GM19372 (cell line): ENCODE data around the gene ZNF493.

ENCODE experiments used
- ATAC-seq: cut with Tn5 transposase; IDR thresholded peaks from one replicate; pipeline ENCODE4 v1.9.1; 2021; ENCODE audit warnings: mild to moderate bottlenecking, low read depth, moderate library complexity; ENCODE audit not compliant: unreplicated experiment

ZNF493 gene

DNA sequence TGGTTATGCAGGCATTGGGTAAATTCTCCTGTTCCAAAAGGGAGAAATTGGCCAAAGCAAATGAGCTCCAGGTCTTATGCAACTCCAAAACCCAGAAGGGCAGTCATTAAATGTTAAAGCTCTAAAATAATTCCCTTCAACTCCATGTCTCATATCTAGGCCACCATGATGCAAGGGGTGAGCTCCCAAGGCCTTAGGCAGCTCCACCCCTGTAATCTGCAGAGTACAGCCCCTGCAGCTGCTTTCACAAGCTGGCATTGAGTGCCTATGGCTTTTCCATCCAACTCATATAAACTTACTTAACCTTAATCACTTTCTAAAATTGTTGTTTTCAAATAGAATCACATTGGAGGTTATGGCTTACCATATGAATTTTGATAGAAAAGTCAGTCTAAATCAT is 63.8 kb downstream of the ZNF493 start:
- no peak for ATAC-seq

DNA sequence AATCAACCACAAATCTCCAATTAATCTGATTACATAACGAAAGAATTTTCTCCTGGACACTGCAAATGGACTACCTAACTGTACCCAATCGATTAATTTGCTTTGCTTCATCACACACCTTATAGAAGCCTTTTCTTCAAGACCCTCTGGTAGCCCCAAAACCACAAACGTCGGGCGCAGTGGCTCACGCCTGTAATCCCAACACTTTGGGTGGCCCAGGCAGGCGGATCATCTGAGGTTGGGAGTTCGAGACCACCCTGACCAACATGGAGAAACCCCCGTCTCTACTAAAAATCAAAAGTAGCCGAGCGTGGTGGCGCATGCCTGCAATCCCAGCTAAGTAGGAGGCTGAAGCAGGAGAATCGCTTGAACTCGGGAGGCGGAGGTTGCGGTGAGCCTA is 65.6 kb downstream of the ZNF493 start:
- no peak for ATAC-seq

DNA sequence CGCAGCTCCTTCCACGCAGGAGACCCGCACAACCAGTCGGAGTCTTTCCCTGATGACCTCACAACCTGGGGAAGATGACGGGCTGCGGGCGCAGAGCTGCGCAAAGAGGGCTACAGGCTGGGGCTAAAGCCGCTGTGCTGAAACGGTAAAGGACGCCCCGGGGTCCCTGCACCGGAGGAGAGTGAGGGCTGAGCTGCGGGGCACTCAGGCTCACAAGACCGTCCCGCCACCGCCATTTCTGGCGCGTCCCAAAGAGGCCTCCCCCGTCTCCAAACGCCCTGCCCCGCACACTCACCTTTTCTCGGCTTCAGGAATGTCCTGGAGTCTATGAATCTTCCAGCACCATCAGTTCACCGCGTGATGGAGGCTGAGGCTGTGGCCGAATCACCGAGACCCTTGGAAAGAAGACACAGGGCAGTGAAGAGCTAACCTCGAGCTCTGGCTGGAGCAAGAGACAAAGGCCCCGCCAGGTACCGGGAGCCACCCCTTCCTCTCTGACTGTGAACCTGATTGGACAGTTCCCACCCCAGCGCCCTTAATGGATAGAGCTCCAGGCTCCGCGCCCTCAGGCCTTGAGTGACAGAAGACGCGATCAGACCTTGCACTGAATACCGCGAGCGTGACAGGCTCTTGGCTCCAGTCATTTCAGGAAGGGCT is 66.6 kb downstream of the ZNF493 start:
- no peak for ATAC-seq

DNA sequence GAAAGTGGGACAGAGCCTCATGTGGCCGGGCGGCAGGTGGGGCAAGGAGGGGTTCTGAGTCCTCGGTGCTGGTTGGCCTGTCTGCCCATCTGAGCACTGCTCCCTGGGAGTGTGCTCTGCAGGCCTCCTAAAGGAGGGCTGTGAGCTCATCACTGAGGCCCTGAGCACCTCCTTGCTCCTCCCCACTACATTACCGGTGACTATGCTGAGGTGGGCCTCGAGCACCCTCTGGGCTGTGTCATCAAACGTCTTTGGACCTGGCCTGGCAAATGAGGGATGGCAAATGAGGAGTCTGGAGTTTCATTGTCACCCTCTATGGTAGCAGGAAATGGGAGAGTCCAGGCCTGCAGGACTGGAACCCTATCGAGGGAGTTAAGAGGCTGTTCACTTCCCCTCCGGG is 69.7 kb downstream of the ZNF493 start:
- ATAC-seq, result no peak

DNA sequence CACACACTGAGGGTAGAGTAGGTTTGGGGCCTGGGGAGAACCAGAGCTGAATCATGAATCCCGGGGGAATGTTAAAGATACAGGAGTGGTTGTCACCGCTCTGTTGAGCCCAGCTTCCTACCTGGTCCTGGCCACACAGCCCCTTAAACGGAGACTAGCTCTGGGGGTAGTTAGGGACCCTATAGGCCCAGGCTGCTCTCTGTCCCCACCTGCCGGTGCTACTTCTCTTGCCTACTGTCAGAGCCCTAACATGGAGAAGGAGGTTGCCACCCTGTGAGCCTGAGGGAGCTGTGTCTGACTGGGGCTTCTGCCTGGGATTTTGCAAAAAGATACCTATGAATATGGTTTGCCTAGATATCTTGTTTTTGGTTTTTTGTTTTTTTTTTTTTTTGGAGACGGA is 71.9 kb downstream of the ZNF493 start:
- no peak for ATAC-seq

DNA sequence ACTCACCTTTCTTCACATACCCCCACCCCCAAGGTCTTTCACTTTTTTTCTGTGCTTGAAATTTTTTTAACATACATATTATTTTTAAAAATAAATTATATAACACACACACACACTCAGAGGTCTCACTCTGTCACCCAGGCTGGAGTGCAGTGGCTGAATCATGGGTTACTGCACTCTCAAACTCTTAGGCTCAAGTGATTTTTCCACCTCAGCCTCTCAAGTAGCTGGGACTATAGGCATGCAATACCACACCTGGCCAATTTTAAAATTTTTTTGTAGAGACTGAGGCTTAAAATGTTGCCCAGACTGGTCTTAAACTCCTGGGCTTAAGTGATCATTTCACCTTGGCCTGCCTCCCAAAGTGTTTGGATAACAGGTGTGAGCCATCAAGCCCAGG is 75.6 kb downstream of the ZNF493 start:
- no peak for ATAC-seq

DNA sequence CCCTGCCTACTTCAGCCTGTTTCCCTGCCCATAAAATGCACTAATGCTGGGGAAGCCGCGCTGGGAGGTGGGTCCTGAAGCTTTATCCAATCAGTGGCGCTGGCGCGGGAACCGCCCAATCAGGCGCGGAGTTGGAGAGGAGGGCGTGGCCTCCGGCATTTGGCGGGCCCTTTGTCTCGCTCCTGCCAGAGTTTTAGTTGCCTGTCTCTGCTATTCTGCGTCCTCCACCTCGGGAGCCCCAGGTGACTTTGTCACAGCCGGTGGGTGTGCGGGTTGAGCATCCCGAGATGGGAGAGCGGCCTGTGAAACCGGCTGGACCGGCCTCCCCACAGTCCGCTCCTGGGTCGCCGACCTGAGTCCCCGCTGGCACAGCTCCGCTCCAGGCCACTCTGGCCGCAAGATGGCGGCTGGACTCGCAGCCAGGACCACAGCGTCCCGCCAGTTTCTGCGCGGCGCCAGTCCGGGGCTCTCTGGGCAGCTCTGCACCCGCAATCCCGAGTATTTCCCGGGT is 77.8 kb downstream of the ZNF493 start:
- no peak for ATAC-seq
